Esophagus squamous epithelium (tissue), 4 donors: ENCODE measurements around the gene PPP3CA.

Source experiments
- CTCF ChIP-seq, 6 experiments: fragments of 450-650 bp in 4 of 6; fragments of 200-600 bp in 2 of 6; sonication (generic) in 2 of 6; IDR thresholded peaks; one replicate each; pipeline ENCODE4 v1.5.1; 2016 to 2019; ENCODE audit warnings: antibody characterized with exemption in 6 of 6, mild to moderate bottlenecking in 4 of 6, moderate library complexity in 4 of 6
- POLR2A ChIP-seq, 4 donors: fragments of 450-650 bp; IDR thresholded peaks; one replicate each; pipeline ENCODE4 v1.6.1; 2017; ENCODE audit warnings: antibody characterized with exemption in 4 of 4, mild to moderate bottlenecking in 4 of 4, moderate library complexity in 3 of 4

GRCh38 chr4:101237773-101238172, 109.6 kb downstream of the PPP3CA start:
- TF ChIP-seq CTCF (IDR thresholded peaks at IDR 0.05), result no peak
- no peak for TF ChIP-seq POLR2A (IDR thresholded peaks at IDR 0.05)
